Measurements from ENCODE around the gene USP40.

Gene USP40

DNA sequence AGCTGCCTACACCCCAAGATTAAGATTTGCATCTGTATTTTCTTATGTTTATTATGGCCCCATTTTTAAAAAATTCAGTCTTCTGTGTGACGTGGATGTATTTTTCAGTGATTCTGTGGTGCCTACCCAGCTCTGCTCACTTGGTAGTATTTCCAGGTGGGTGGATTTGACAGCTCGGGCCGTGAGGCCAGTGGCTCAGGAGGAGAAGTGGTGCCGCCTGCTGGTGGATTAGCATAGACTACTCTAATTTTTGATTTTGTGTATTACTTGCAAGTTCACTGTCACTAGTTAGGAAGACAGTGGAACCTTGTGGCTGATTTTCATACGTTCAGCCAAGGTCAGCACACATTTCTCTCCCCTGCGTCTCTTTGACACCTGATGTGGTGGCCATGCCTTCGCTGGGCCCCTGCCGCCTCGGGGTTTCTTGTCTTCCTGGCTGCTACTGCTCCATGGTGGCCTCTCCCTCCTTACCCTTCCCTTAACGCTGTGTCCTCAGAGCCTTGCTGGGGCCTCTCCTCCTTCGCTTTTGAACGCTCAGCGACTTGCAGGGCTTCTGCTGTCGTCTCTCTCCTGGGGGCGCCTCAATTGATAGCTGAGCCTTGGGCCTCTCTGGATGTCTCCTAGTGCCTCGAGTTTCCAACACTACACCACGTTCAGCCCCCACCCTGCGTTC is 122.9 kb downstream of the USP40 start:
- Histone ChIP-seq H3K36me3 (replicated peaks; ENCODE audit: low read depth, low read length) (no peaks in the 10 kb centered on the region), H3K27ac (ENCODE audit: low read length) (no peak overlapping the region)

DNA sequence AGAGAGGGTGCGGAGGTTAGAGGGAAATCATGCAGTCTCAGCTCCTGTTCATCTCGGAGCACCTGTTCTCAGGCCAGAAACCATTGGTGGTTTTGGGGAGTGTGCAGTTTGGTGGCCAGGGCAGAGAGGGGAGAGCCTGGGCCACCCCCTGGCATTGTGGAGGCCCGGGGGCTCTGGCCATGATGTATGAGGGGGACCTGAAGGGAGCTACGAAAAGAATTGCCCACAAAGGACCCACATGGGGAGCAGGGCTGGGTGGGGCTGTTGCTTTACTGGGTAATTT is 124.6 kb downstream of the USP40 start:
- Histone ChIP-seq H3K9me3 (ENCODE audit: insufficient read depth, low read length) (no peaks in the 10 kb centered on the region), H3K27me3 (ENCODE audit: low read depth, low read length) (no peaks in the 10 kb centered on the region), H3K4me1 (ENCODE audit: low read length) (no peaks in the 10 kb centered on the region), H4K20me1 (ENCODE audit: insufficient read depth, low read length) (no peaks in the 10 kb centered on the region), H3K79me2 (ENCODE audit: low read length) (no peaks in the 10 kb centered on the region), H3K4me2 (ENCODE audit: low read length) (no peak overlapping the region), H3K36me3 (replicated peaks; ENCODE audit: low read depth, low read length) (no peaks in the 10 kb centered on the region), H3K9ac (ENCODE audit: low read length) (no peak overlapping the region), H3K27ac (ENCODE audit: low read length) (no peak overlapping the region), H2AFZ (ENCODE audit: low read depth, low read length) (no peak overlapping the region), H3K4me3 (ENCODE audit: low read length) (no peak overlapping the region)
- no peak for TF ChIP-seq EZH2phosphoT487 (IDR thresholded peaks at IDR 0.05; ENCODE audit: low read depth)
- TF ChIP-seq, protein P1, sequence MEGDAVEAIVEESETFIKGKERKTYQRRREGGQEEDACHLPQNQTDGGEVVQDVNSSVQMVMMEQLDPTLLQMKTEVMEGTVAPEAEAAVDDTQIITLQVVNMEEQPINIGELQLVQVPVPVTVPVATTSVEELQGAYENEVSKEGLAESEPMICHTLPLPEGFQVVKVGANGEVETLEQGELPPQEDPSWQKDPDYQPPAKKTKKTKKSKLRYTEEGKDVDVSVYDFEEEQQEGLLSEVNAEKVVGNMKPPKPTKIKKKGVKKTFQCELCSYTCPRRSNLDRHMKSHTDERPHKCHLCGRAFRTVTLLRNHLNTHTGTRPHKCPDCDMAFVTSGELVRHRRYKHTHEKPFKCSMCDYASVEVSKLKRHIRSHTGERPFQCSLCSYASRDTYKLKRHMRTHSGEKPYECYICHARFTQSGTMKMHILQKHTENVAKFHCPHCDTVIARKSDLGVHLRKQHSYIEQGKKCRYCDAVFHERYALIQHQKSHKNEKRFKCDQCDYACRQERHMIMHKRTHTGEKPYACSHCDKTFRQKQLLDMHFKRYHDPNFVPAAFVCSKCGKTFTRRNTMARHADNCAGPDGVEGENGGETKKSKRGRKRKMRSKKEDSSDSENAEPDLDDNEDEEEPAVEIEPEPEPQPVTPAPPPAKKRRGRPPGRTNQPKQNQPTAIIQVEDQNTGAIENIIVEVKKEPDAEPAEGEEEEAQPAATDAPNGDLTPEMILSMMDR (IDR thresholded peaks at IDR 0.05; ENCODE audit: low read depth, low read length), result no peak

More for the DNA sequence above, 122.9 kb downstream of the USP40 start:
- Histone ChIP-seq H3K9me3 (ENCODE audit: insufficient read depth, low read length) (no peaks in the 10 kb centered on the region), H3K9ac (ENCODE audit: low read length) (no peak overlapping the region), H2AFZ (ENCODE audit: low read depth, low read length) (no peak overlapping the region), H3K4me2 (ENCODE audit: low read length) (no peak overlapping the region), H3K27me3 (ENCODE audit: low read depth, low read length) (no peaks in the 10 kb centered on the region), H3K4me3 (ENCODE audit: low read length) (no peak overlapping the region), H4K20me1 (ENCODE audit: insufficient read depth, low read length) (no peaks in the 10 kb centered on the region), H3K79me2 (ENCODE audit: low read length) (no peaks in the 10 kb centered on the region), H3K4me1 (ENCODE audit: low read length) (no peaks in the 10 kb centered on the region)
- TF ChIP-seq, protein P1 (IDR thresholded peaks at IDR 0.05; ENCODE audit: low read depth, low read length), result peak; percentile 70
- TF ChIP-seq EZH2phosphoT487 (IDR thresholded peaks at IDR 0.05; ENCODE audit: low read depth), result no peak

DNA sequence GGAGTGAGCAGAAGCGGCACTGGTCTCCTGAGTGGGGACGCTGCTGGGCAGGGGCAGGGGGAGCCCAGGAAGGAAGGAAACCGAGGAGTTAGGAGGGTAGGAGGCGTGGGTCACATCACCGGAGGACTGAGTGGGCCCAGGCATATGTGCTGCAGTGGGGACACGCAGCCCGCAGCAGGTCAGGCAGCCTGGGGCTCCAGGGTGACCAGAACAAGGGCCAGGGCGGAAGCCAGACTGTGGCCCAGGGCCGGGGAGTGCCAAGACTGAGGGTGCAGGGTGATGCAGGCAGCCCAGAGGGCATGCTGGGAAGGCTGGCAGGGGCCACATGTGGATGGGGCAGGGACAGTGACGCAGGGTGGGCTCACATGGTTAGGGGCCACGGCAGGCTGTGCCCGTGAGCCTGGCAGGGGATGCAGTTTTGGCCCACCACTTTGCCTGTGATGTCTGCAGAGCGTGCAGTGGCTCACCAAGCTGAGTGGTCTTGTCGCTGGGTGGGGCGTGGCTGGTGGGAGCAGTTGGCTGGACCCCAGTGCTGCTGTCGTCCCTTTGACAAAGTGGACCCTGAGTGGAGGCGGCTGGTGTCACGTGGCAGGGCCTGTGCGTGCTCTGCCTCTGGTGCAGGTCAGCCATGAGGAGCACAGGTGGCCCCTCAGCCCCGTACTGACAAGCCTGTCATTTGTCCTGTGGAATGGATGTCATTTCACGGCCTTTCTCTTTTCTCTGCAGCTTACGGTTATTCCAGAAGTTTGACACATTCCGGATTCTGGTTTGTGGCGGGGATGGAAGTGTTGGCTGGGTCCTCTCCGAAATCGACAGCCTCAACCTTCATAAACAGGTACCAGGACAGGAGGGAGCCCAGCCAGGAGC is 125.2 kb downstream of the USP40 start:
- Histone ChIP-seq H3K4me1 (ENCODE audit: low read length) (no peaks in the 10 kb centered on the region), H4K20me1 (ENCODE audit: insufficient read depth, low read length) (no peaks in the 10 kb centered on the region), H3K27me3 (ENCODE audit: low read depth, low read length) (no peaks in the 10 kb centered on the region), H3K27ac (ENCODE audit: low read length) (no peak overlapping the region), H3K9ac (ENCODE audit: low read length) (no peak overlapping the region), H3K4me3 (ENCODE audit: low read length) (no peak overlapping the region), H3K9me3 (ENCODE audit: insufficient read depth, low read length) (no peaks in the 10 kb centered on the region), H3K36me3 (replicated peaks; ENCODE audit: low read depth, low read length) (no peaks in the 10 kb centered on the region), H3K4me2 (ENCODE audit: low read length) (no peak overlapping the region), H2AFZ (ENCODE audit: low read depth, low read length) (no peak overlapping the region), H3K79me2 (ENCODE audit: low read length) (no peaks in the 10 kb centered on the region)
- TF ChIP-seq, protein P1 (IDR thresholded peaks at IDR 0.05; ENCODE audit: low read depth, low read length), result no peak
- no peak for TF ChIP-seq EZH2phosphoT487 (IDR thresholded peaks at IDR 0.05; ENCODE audit: low read depth)

DNA sequence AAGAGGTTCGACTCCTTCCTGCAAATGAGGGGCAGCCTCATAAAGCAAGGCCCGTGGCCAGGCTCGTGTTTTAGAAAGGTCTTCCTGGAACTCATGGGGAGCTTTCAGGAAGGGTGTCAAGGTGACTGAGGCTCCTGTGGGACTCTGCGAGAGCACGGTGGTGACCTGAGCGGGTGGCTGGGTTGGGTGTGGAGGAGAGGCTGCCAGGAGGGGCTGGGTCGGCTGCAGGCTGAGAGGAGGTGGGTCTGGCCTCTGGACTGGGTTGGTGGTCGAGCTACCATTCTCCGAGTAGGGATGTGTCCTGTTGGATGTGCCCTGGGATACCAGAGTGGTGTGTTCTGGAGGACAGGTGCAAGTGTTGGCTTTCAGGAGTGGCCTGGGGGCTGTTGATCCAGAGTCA is 125.9 kb downstream of the USP40 start:
- H3K4me1 ChIP-seq (ENCODE audit: low read length), result no peaks in the 10 kb centered on the region
- no peaks in the 10 kb centered on the region for H3K79me2 ChIP-seq (ENCODE audit: low read length)
- no peak overlapping the region for H3K4me2 ChIP-seq (ENCODE audit: low read length)
- H3K27ac ChIP-seq (ENCODE audit: low read length), result no peak overlapping the region
- no peak overlapping the region for H2AFZ ChIP-seq (ENCODE audit: low read depth, low read length)
- H3K9ac ChIP-seq (ENCODE audit: low read length), result no peak overlapping the region
- no peaks in the 10 kb centered on the region for H3K9me3 ChIP-seq (ENCODE audit: insufficient read depth, low read length)
- TF ChIP-seq, protein P1 (IDR thresholded peaks at IDR 0.05; ENCODE audit: low read depth, low read length), result no peak
- no peak for TF ChIP-seq EZH2phosphoT487 (IDR thresholded peaks at IDR 0.05; ENCODE audit: low read depth)
- no peaks in the 10 kb centered on the region for H3K27me3 ChIP-seq (ENCODE audit: low read depth, low read length)
- H3K36me3 ChIP-seq (replicated peaks; ENCODE audit: low read depth, low read length), result no peaks in the 10 kb centered on the region
- no peak overlapping the region for H3K4me3 ChIP-seq (ENCODE audit: low read length)
- no peaks in the 10 kb centered on the region for H4K20me1 ChIP-seq (ENCODE audit: insufficient read depth, low read length)

Data from OCI-LY3 (cell line).